Measurements from ENCODE around the gene SPRED3.

DNA sequence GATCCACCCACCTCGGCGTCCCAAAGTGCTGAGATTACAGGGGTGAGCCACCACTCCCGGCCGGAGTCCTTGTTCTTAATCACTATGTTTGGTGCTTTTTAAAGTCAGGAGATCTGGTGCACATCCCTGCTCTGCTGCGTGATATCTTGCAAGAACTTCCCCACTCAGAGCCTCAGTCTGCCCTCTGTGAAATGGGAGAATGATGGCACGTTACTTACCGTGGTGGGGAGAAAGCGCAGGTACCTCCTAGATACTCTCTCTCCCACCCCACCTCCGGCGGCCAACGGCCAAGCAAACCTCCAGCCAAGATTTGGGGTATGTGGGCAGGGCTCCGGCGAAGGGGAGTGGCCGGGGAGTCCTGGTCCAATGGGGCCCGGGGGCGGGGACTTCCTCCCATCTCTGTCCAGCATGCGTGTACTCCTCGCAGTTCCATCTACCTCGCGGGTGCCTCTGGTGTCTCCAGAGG is 44.8 kb downstream of the SPRED3 start, which contains the start of gene RYR1:
- TF ChIP-seq CTCF (IDR thresholded peaks at IDR 0.05) (no peak), ZFX (IDR thresholded peaks at IDR 0.05; ENCODE audit: borderline replicate concordance) (no peak)
